H9 (cell line): ENCODE measurements around the gene CTH. TPM values are rescaled to one million over a fixed set of nuclear protein-coding genes. Genes with fewer than 3 reads are reported as not detected.

Source experiments
- DNase-seq: peaks from one replicate; pipeline ENCODE4 v3.0.0-alpha.2; 2017
- H2AFZ ChIP-seq: one replicate; pipeline ENCODE4 v1.6.1; 2013; ENCODE audit warnings: mild to moderate bottlenecking, low read length, control low read depth, moderate library complexity
- H2AK5ac ChIP-seq: 2 replicates; pipeline ENCODE4 v1.6.1; 2013; ENCODE audit warnings: low read length, control low read depth, mixed read lengths; ENCODE audit not compliant: insufficient read length
- H2BK120ac ChIP-seq: one replicate; pipeline ENCODE4 v1.6.1; 2013; ENCODE audit warnings: low read depth, mild to moderate bottlenecking, low read length, control low read depth, inconsistent platforms; ENCODE audit not compliant: poor library complexity, severe bottlenecking
- H2BK12ac ChIP-seq: 2 replicates; pipeline ENCODE4 v1.6.1; 2013; ENCODE audit warnings: low read length, control low read depth, mixed read lengths, low read depth; ENCODE audit not compliant: insufficient read length
- H2BK15ac ChIP-seq: 2 replicates; pipeline ENCODE4 v1.6.1; 2013; ENCODE audit warnings: low read depth, low read length, control low read depth
- H2BK20ac ChIP-seq: one replicate; pipeline ENCODE4 v1.6.1; 2013; ENCODE audit warnings: low read depth, mild to moderate bottlenecking, low read length, control low read depth, inconsistent platforms; ENCODE audit not compliant: poor library complexity, severe bottlenecking
- H2BK5ac ChIP-seq: 2 replicates; pipeline ENCODE4 v1.6.1; 2013; ENCODE audit warnings: low read length, control low read depth, mixed read lengths; ENCODE audit not compliant: insufficient read length
- H3K14ac ChIP-seq: 2 replicates; pipeline ENCODE4 v1.6.1; 2013; ENCODE audit warnings: low read length, control low read depth; ENCODE audit not compliant: insufficient read depth
- H3K18ac ChIP-seq: 2 replicates; pipeline ENCODE4 v1.6.1; 2013; ENCODE audit warnings: low read depth, mild to moderate bottlenecking, mixed read lengths, low read length, control low read depth; ENCODE audit not compliant: insufficient read length
- H3K23ac ChIP-seq: 2 replicates; pipeline ENCODE4 v1.6.1; 2013; ENCODE audit warnings: low read length, control low read depth, mixed read lengths, low read depth; ENCODE audit not compliant: insufficient read length
- H3K23me2 ChIP-seq: 2 replicates; pipeline ENCODE4 v1.6.1; 2013; ENCODE audit warnings: low read depth, mild to moderate bottlenecking, mixed read lengths, low read length, control low read depth; ENCODE audit not compliant: insufficient read length, poor library complexity, severe bottlenecking
- H3K27ac ChIP-seq: 2 replicates; pipeline ENCODE4 v1.5.1; 2013; ENCODE audit warnings: low read length, control low read depth, mixed read lengths, low read depth; ENCODE audit not compliant: insufficient read length
- H3K27me3 ChIP-seq: 2 replicates; pipeline ENCODE4 v1.6.1; 2013; ENCODE audit warnings: low read length, control low read depth, inconsistent platforms; ENCODE audit not compliant: insufficient read depth
- H3K4ac ChIP-seq: 2 replicates; pipeline ENCODE4 v1.6.1; 2013; ENCODE audit warnings: low read depth, mild to moderate bottlenecking, control low read depth, inconsistent platforms, low read length, moderate library complexity
- H3K4me1 ChIP-seq: 2 replicates; pipeline ENCODE4 v1.6.1; 2013; ENCODE audit warnings: low read length, control low read depth, inconsistent platforms; ENCODE audit not compliant: insufficient read depth
- H3K4me2 ChIP-seq: 2 replicates; pipeline ENCODE4 v1.6.1; 2013; ENCODE audit warnings: low read length, control low read depth, mixed read lengths; ENCODE audit not compliant: insufficient read length, insufficient read depth
- H3K56ac ChIP-seq: 2 replicates; pipeline ENCODE4 v1.6.1; 2013; ENCODE audit warnings: low read depth, mild to moderate bottlenecking, mixed read lengths, low read length, control low read depth; ENCODE audit not compliant: insufficient read length
- H3K79me1 ChIP-seq: 2 replicates; pipeline ENCODE4 v1.6.1; 2013; ENCODE audit warnings: low read depth, mild to moderate bottlenecking, moderate library complexity, low read length, control low read depth, inconsistent platforms; ENCODE audit not compliant: insufficient read depth, poor library complexity, severe bottlenecking
- H3K79me2 ChIP-seq: 2 replicates; pipeline ENCODE4 v1.6.1; 2013; ENCODE audit warnings: low read length, control low read depth, inconsistent platforms; ENCODE audit not compliant: insufficient read depth
- H3K9ac ChIP-seq: 2 replicates; pipeline ENCODE4 v1.6.1; 2013; ENCODE audit warnings: low read length, control low read depth, mixed read lengths; ENCODE audit not compliant: insufficient read length; ENCODE audit errors: extremely low read depth
- H3K9me3 ChIP-seq: one replicate; pipeline ENCODE4 v1.6.1; 2013; ENCODE audit warnings: low read depth, low read length, inconsistent platforms; ENCODE audit not compliant: control insufficient read depth
- H3T11ph ChIP-seq: one replicate; pipeline ENCODE4 v1.6.1; 2013; ENCODE audit warnings: mild to moderate bottlenecking, low read length, control low read depth, inconsistent platforms
- H4K20me1 ChIP-seq: one replicate; pipeline ENCODE4 v1.6.1; 2013; ENCODE audit not compliant: control insufficient read depth, insufficient read length, insufficient read depth
- H4K5ac ChIP-seq: 2 replicates; pipeline ENCODE4 v1.6.1; 2013; ENCODE audit warnings: low read depth, mild to moderate bottlenecking, mixed read lengths, low read length, control low read depth; ENCODE audit not compliant: insufficient read length
- H4K8ac ChIP-seq: replicated peaks from 2 replicates; pipeline ENCODE4 v1.6.1; 2013; ENCODE audit warnings: low read length, control low read depth, mixed read lengths, low read depth; ENCODE audit not compliant: insufficient read length
- H4K91ac ChIP-seq: 2 replicates; pipeline ENCODE4 v1.6.1; 2013; ENCODE audit warnings: low read depth, mild to moderate bottlenecking, moderate library complexity, mixed read lengths, low read length, control low read depth; ENCODE audit not compliant: insufficient read length
- H3K27ac Mint-ChIP-seq, 3 experiments: 2 replicates in 2 of 3; 3 replicates in 1 of 3; pipeline ENCODE4 v1.8.0; 2020 to 2021; ENCODE audit warnings: mixed read lengths in 3 of 3, mild to moderate bottlenecking in 1 of 3, moderate library complexity in 1 of 3
- H3K27me3 Mint-ChIP-seq: 2 replicates; pipeline ENCODE4 v1.8.0; 2021; ENCODE audit warnings: low read depth, mild to moderate bottlenecking, moderate library complexity, mixed read lengths
- H3K36me3 Mint-ChIP-seq, 3 experiments: 2 replicates in 2 of 3; 3 replicates in 1 of 3; pipeline ENCODE4 v1.8.0; 2020 to 2021; ENCODE audit warnings: low read depth in 3 of 3, mixed read lengths in 3 of 3; ENCODE audit not compliant: insufficient read depth in 1 of 3
- H3K4me1 Mint-ChIP-seq, 2 experiments: 2 replicates each; pipeline ENCODE4 v1.8.0; 2020; ENCODE audit warnings: mixed read lengths in 2 of 2
- H3K4me3 Mint-ChIP-seq, 2 experiments: 2 replicates in 1 of 2; 3 replicates in 1 of 2; pipeline ENCODE4 v1.8.0; 2020 to 2021; ENCODE audit warnings: mild to moderate bottlenecking in 2 of 2, mixed read lengths in 2 of 2, moderate library complexity in 1 of 2
- H3K9me3 Mint-ChIP-seq, 2 experiments: 2 replicates in 1 of 2; 3 replicates in 1 of 2; pipeline ENCODE4 v1.8.0; 2020; ENCODE audit warnings: mild to moderate bottlenecking in 2 of 2, mixed read lengths in 2 of 2, moderate library complexity in 1 of 2
- WGBS: extraction: QIAGEN DNeasy Blood & Tissue Kit; methylation state at CpG from one replicate; pipeline ENCODE4 v1.1.7; 2013; ENCODE audit warnings: missing lambda C conversion rate, low lambda C conversion rate, mixed read lengths; ENCODE audit not compliant: insufficient read length; ENCODE audit errors: extremely low coverage; 5-methylcytosine and 5-hydroxymethylcytosine counted together
- total RNA-seq: library from RNA; stranded (reverse); gene quantifications from 2 replicates; pipeline ENCODE4 v1.2.1, GENCODE V29; 2021
- TF ChIP-seq, protein P1 (sequence below): fragments of 200-600 bp; sonication (generic); conservative IDR thresholded peaks from 3 replicates; pipeline ENCODE4 v1.8.0; 2021; ENCODE audit warnings: antibody characterized with exemption, mild to moderate bottlenecking

CTH gene
- total RNA-seq, 1 experiment from 2014 or later, result 15.5 TPM

DNA sequence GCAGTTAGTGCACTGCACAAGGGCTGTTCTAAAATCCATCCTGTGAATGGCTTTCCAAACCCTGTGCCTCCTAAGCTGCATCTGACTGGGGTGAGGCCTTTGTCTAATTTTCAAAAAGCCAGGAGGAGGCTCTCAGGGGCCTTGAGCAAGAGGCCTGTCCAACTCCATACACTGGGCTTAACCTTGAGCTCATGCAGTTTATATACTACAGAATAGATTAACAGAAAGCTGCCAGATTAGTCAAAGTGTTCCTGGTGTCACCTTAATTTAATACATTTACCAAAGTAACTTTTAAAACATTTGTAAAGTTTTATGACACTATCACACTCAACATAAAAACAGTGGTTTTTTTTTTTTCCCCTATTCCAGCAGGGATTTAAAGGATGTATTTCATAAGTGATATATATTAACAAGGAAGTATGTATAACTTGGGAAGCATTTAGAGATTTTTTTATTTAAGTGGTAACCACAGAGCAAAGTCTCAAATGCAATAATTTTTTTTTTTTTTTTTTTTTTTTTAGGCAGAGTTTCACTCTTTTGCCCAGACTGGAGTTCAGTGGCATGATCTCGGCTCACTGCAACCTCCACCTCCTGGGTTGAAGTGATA, 23.3 kb downstream of the CTH start:
- H4K5ac ChIP-seq, result no peak overlapping the region
- no peak overlapping the region for H4K91ac ChIP-seq
- H2BK15ac ChIP-seq, result no peak overlapping the region
- no peaks in the 10 kb centered on the region for H3K79me2 ChIP-seq
- H3K56ac ChIP-seq, result no peak overlapping the region
- no peak overlapping the region for H3K4me2 ChIP-seq
- H3K9me3 ChIP-seq, result no peaks in the 10 kb centered on the region
- no peak overlapping the region for H2AK5ac ChIP-seq
- no peak overlapping the region for H4K8ac ChIP-seq
- H3K27ac ChIP-seq, result no peak overlapping the region
- no peak overlapping the region for H2AFZ ChIP-seq
- peaks cover 34 to 66% (median 62%) of the 10 kb centered on the region in 3 experiments; a peak in 6 of 7 replicates for H3K36me3 Mint-ChIP-seq
- TF ChIP-seq, protein P1, sequence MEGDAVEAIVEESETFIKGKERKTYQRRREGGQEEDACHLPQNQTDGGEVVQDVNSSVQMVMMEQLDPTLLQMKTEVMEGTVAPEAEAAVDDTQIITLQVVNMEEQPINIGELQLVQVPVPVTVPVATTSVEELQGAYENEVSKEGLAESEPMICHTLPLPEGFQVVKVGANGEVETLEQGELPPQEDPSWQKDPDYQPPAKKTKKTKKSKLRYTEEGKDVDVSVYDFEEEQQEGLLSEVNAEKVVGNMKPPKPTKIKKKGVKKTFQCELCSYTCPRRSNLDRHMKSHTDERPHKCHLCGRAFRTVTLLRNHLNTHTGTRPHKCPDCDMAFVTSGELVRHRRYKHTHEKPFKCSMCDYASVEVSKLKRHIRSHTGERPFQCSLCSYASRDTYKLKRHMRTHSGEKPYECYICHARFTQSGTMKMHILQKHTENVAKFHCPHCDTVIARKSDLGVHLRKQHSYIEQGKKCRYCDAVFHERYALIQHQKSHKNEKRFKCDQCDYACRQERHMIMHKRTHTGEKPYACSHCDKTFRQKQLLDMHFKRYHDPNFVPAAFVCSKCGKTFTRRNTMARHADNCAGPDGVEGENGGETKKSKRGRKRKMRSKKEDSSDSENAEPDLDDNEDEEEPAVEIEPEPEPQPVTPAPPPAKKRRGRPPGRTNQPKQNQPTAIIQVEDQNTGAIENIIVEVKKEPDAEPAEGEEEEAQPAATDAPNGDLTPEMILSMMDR, result no peak
- no peak overlapping the region for H2BK20ac ChIP-seq
- H3K23me2 ChIP-seq, result no peaks in the 10 kb centered on the region
- no peak for DNase-seq
- H3K9me3 Mint-ChIP-seq, result no peaks in the 10 kb centered on the region
- H3K27ac Mint-ChIP-seq, result no peak overlapping the region
- no peaks in the 10 kb centered on the region for H3K79me1 ChIP-seq
- H3K4me1 ChIP-seq, result no peaks in the 10 kb centered on the region
- H2BK120ac ChIP-seq, result no peak overlapping the region
- H2BK12ac ChIP-seq, result no peak overlapping the region
- no peak overlapping the region for H3K14ac ChIP-seq
- H3K18ac ChIP-seq, result no peak overlapping the region
- no peaks in the 10 kb centered on the region for H4K20me1 ChIP-seq
- H3K23ac ChIP-seq, result no peak overlapping the region
- no CpG with 5 or more reads among the region's 1 CpG for WGBS
- no peak overlapping the region for H2BK5ac ChIP-seq
- no peaks in the 10 kb centered on the region for H3K27me3 Mint-ChIP-seq
- no peak overlapping the region for H3K4ac ChIP-seq
- H3K4me3 Mint-ChIP-seq, result no peak overlapping the region
- H3K9ac ChIP-seq, result no peak overlapping the region
- H3K4me1 Mint-ChIP-seq, result peaks cover 0 to 2% of the 10 kb centered on the region in 2 experiments; a peak in 1 of 4 replicates
- no peak overlapping the region for H3T11ph ChIP-seq
- no peaks in the 10 kb centered on the region for H3K27me3 ChIP-seq
